CD14-positive monocyte (primary cell): Measurements from ENCODE around the gene ASZ1. TPM values are rescaled to one million over a fixed set of nuclear protein-coding genes. Genes with fewer than 3 reads are reported as not detected.

Experiments used
- DNase-seq, 3 donors: peaks; one replicate each; pipeline ENCODE4 v3.0.0-alpha.2; 2011 to 2022
- H2AFZ ChIP-seq: 2 replicates; pipeline ENCODE4 v1.6.0; 2012; ENCODE audit warnings: mild to moderate bottlenecking, low read depth, low read length, inconsistent platforms; ENCODE audit not compliant: insufficient read depth, poor library complexity, severe bottlenecking
- H3K27ac ChIP-seq, 2 donors: 1 replicate in 1 of 2; 2 replicates in 1 of 2; pipeline ENCODE4 v1.5.1; 2012 to 2013; ENCODE audit warnings: low read length in 2 of 2, control low read depth in 1 of 2, inconsistent platforms in 1 of 2, low read depth in 1 of 2, mild to moderate bottlenecking in 1 of 2
- H3K27me3 ChIP-seq, 2 donors: one replicate each; pipeline versions ENCODE4 v1.6.0 to v1.6.1; 2011 to 2013; ENCODE audit warnings: low read length in 2 of 2; ENCODE audit not compliant: control insufficient read depth in 2 of 2, insufficient read depth in 2 of 2
- H3K36me3 ChIP-seq, 2 donors: replicated peaks in 1 of 2; 1 replicate in 1 of 2; 2 replicates in 1 of 2; pipeline versions ENCODE4 v1.5.1 to v1.6.1; 2012 to 2013; ENCODE audit warnings: low read length in 2 of 2, control low read depth in 1 of 2, inconsistent platforms in 1 of 2, mild to moderate bottlenecking in 1 of 2; ENCODE audit not compliant: insufficient read depth in 2 of 2, control insufficient read depth in 1 of 2
- H3K4me1 ChIP-seq, 2 donors: 1 replicate in 1 of 2; 2 replicates in 1 of 2; pipeline versions ENCODE4 v1.5.1 to v1.6.1; 2012 to 2013; ENCODE audit warnings: low read length in 2 of 2, control low read depth in 1 of 2, inconsistent platforms in 1 of 2, mild to moderate bottlenecking in 1 of 2, moderate library complexity in 1 of 2; ENCODE audit not compliant: insufficient read depth in 2 of 2, control insufficient read depth in 1 of 2
- H3K4me2 ChIP-seq: replicated peaks from 2 replicates; pipeline ENCODE3; 2012; ENCODE audit warnings: low read length, moderate library complexity, mild to moderate bottlenecking; ENCODE audit not compliant: poor library complexity, severe bottlenecking; ENCODE audit errors: extremely low read depth
- H3K4me3 ChIP-seq, 3 experiments: fragments of 200-600 bp in 1 of 3; sonication (generic) in 1 of 3; replicated peaks in 1 of 3; 1 replicate in 2 of 3; 2 replicates in 1 of 3; pipeline ENCODE4 v1.5.1; 2011 to 2013; ENCODE audit warnings: low read length in 3 of 3, mild to moderate bottlenecking in 3 of 3, control low read depth in 2 of 3, low read depth in 2 of 3, inconsistent platforms in 1 of 3, moderate library complexity in 1 of 3
- H3K79me2 ChIP-seq: 2 replicates; pipeline ENCODE4 v1.6.0; 2012; ENCODE audit warnings: mild to moderate bottlenecking, control low read depth, inconsistent platforms, low read length, moderate library complexity; ENCODE audit not compliant: insufficient read depth
- H3K9ac ChIP-seq: 2 replicates; pipeline ENCODE4 v1.6.0; 2017; ENCODE audit warnings: low read length, mild to moderate bottlenecking; ENCODE audit not compliant: insufficient read depth, poor library complexity, severe bottlenecking
- H3K9me3 ChIP-seq, 2 donors: replicated peaks in 1 of 2; 1 replicate in 1 of 2; 2 replicates in 1 of 2; pipeline versions ENCODE4 v1.5.1 to v1.6.1; 2012 to 2013; ENCODE audit warnings: low read length in 2 of 2, control low read depth in 1 of 2; ENCODE audit not compliant: control insufficient read depth in 1 of 2, insufficient read depth in 1 of 2
- H4K20me1 ChIP-seq: 2 replicates; pipeline ENCODE4 v1.6.0; 2012; ENCODE audit warnings: mild to moderate bottlenecking, low read length, control low read depth, moderate library complexity; ENCODE audit not compliant: insufficient read depth
- H3K27ac Mint-ChIP-seq, 7 donors: one replicate each; pipeline ENCODE4 v1.8.0; 2020; ENCODE audit warnings: mild to moderate bottlenecking in 7 of 7, mixed read lengths in 7 of 7, moderate library complexity in 6 of 7, inconsistent platforms in 2 of 7
- H3K27me3 Mint-ChIP-seq, 3 donors: one replicate each; pipeline ENCODE4 v1.8.0; 2021 to 2022; ENCODE audit warnings: low read depth in 3 of 3, mild to moderate bottlenecking in 3 of 3, mixed read lengths in 3 of 3, moderate library complexity in 3 of 3, inconsistent platforms in 1 of 3
- H3K36me3 Mint-ChIP-seq, 2 donors: one replicate each; pipeline ENCODE4 v1.8.0; 2020; ENCODE audit warnings: mixed read lengths in 2 of 2, inconsistent platforms in 1 of 2, mild to moderate bottlenecking in 1 of 2
- H3K4me1 Mint-ChIP-seq: one replicate; pipeline ENCODE4 v1.8.0; 2020; ENCODE audit warnings: mild to moderate bottlenecking, mixed read lengths
- H3K4me3 Mint-ChIP-seq, 2 donors: one replicate each; pipeline ENCODE4 v1.8.0; 2020; ENCODE audit warnings: mild to moderate bottlenecking in 2 of 2, mixed read lengths in 2 of 2, moderate library complexity in 1 of 2
- H3K9me3 Mint-ChIP-seq, 7 donors: one replicate each; pipeline ENCODE4 v1.8.0; 2020 to 2022; ENCODE audit warnings: mixed read lengths in 7 of 7, mild to moderate bottlenecking in 6 of 7, moderate library complexity in 6 of 7, inconsistent platforms in 2 of 7
- CTCF ChIP-seq: fragments of 200-600 bp; IDR thresholded peaks from one replicate; pipeline ENCODE4 v1.8.0; 2022; ENCODE audit warnings: antibody characterized with exemption, mild to moderate bottlenecking
- WGBS: methylation state at CpG from one replicate; pipeline ENCODE4 v1.1.5; 2013; ENCODE audit warnings: missing lambda C conversion rate; ENCODE audit not compliant: insufficient coverage; 5-methylcytosine and 5-hydroxymethylcytosine counted together
- intact Hi-C, 2 donors: fragments of 100-400 bp; cut with micrococcal nuclease; formaldehyde crosslinking; loops; one replicate each; pipeline versions ENCODE4 v1.15.0 to v1.15.1; 2023
- polyA plus RNA-seq, 3 donors: library from polyadenylated mRNA; depleted of rRNA in 1 of 3; unstranded in 2 of 3; stranded (reverse) in 1 of 3; fragments of 300-500 nt in 2 of 3; fragments of >200 nt in 1 of 3; fragmentation: Illumina TruSeq in 2 of 3; gene quantifications; 1 replicate in 2 of 3; 2 replicates in 1 of 3; pipeline ENCODE4 v1.2.3, GENCODE V29; 2012 to 2021

ASZ1 gene
- polyA plus RNA-seq, 3 donors, result not detected

GRCh38 chr7:117384688-117385362 is 42.5 kb downstream of the ASZ1 start:
- H3K4me2 ChIP-seq, result no peak overlapping the region
- WGBS, result 79% methylated on average over 2 of the region's 5 CpGs

GRCh38 chr7:117383483-117384189 is 43.7 kb downstream of the ASZ1 start:
- no CpG with 5 or more reads among the region's 3 CpGs for WGBS
- Mint-ChIP-seq H3K27ac (no peak overlapping the region), H3K27me3 (peaks cover 0 to 6% (median 1%) of the 10 kb centered on the region in 3 donors), H3K4me3 (no peak overlapping the region), H3K36me3 (no peaks in the 10 kb centered on the region), H3K4me1 (no peaks in the 10 kb centered on the region), H3K9me3 (peaks cover 0 to 4% (median 0%) of the 10 kb centered on the region in 7 donors)
- no peak for TF ChIP-seq CTCF
- Histone ChIP-seq H2AFZ (no peak overlapping the region), H3K79me2 (no peaks in the 10 kb centered on the region), H3K4me2 (no peak overlapping the region), H3K9me3 (no peaks in the 10 kb centered on the region), H3K4me1 (no peaks in the 10 kb centered on the region), H3K27me3 (no peaks in the 10 kb centered on the region), H3K27ac (no peak overlapping the region), H3K36me3 (no peaks in the 10 kb centered on the region), H4K20me1 (no peaks in the 10 kb centered on the region), H3K4me3 (no peak overlapping the region), H3K9ac (no peak overlapping the region)
- intact Hi-C loops, result no loop called here
- no peak for DNase-seq

More at GRCh38 chr7:117384688-117385362, 42.5 kb downstream of the ASZ1 start:
- Histone ChIP-seq H3K27me3 (no peaks in the 10 kb centered on the region), H3K9ac (no peak overlapping the region), H3K27ac (no peak overlapping the region), H4K20me1 (no peaks in the 10 kb centered on the region), H2AFZ (no peak overlapping the region), H3K36me3 (no peaks in the 10 kb centered on the region), H3K4me1 (no peaks in the 10 kb centered on the region), H3K79me2 (no peaks in the 10 kb centered on the region), H3K9me3 (no peaks in the 10 kb centered on the region), H3K4me3 (no peak overlapping the region)
- intact Hi-C loops, result no loop called here
- Mint-ChIP-seq H3K4me3 (no peak overlapping the region), H3K9me3 (peaks cover 0 to 5% (median under 1%) of the 10 kb centered on the region in 7 donors), H3K4me1 (no peaks in the 10 kb centered on the region), H3K27ac (peak overlapping the region in 1 of 7 donors; percentile 31), H3K27me3 (peaks cover 0 to 6% (median 1%) of the 10 kb centered on the region in 3 donors), H3K36me3 (no peaks in the 10 kb centered on the region)
- TF ChIP-seq CTCF, result no peak
- no peak for DNase-seq
